ENCODE data around the gene OR52A5. TPM values are rescaled to one million over a fixed set of nuclear protein-coding genes. Genes with fewer than 3 reads are reported as not detected.

OR52A5 gene
- total and polyA plus RNA-seq, 10 donors, result not detected

DNA sequence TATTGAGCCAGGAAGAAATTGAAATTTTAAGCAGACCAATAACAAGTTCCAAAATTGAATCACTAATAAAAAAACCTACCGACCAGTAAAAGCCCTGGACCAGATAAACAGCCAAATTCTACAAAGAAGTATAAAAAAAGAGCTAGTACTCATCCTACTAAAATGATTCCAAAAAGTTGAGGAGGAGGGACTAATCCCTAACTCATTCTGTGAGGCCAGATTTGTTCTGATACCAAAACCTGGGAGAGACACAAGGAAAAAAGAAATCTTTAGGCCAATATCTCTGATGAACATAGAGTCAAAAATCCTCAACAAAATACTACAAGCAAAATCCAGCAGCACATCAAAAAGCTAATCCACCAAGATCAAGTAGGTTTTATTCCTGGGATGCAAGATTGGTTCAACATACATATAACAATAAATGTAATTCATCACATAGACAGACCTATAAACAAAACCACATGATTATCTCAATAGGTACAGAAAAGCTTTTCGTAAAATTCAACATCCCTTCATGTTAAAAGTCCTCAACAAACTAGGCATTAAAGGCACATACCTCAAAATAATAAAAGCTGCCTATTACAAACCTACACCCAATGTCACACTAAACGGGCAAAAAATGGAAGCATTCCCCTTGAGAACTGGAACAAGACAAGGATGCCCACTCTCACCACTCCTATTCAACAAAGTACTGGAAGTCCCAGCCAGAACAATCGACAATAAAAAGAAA lies 13.1 kb downstream of the OR52A5 start:
- Histone ChIP-seq H3K36me3 (no peaks in the 10 kb centered on the region), H3K27me3 (replicated peaks in 1 of 7) (peaks cover 0 to 13% (median 0%) of the 10 kb centered on the region in 7 donors), H3K4me1 (peaks cover 0 to 4% (median 0%) of the 10 kb centered on the region in 6 donors), H3K4me3 (no peak overlapping the region), H3K27ac (no peak overlapping the region), H3K9me3 (no peaks in the 10 kb centered on the region)
- DNase-seq, result no peak
- WGBS, 5 donors, result 67 to 80% (median 72%) methylated on average over 4 of the region's 4 CpGs
- intact Hi-C loops (cut with DNase I; ENCODE audit: low total_unique reads), result loop anchor here (5.0 kb wide), 1 partner anchor 682 kb away; the partner anchor contains the start of gene OR52N2
- TF ChIP-seq POLR2AphosphoS5 (IDR thresholded peaks at IDR 0.05), result no peak
- no peak for TF ChIP-seq POLR2A (IDR thresholded peaks at IDR 0.05)
- TF ChIP-seq, protein P1, sequence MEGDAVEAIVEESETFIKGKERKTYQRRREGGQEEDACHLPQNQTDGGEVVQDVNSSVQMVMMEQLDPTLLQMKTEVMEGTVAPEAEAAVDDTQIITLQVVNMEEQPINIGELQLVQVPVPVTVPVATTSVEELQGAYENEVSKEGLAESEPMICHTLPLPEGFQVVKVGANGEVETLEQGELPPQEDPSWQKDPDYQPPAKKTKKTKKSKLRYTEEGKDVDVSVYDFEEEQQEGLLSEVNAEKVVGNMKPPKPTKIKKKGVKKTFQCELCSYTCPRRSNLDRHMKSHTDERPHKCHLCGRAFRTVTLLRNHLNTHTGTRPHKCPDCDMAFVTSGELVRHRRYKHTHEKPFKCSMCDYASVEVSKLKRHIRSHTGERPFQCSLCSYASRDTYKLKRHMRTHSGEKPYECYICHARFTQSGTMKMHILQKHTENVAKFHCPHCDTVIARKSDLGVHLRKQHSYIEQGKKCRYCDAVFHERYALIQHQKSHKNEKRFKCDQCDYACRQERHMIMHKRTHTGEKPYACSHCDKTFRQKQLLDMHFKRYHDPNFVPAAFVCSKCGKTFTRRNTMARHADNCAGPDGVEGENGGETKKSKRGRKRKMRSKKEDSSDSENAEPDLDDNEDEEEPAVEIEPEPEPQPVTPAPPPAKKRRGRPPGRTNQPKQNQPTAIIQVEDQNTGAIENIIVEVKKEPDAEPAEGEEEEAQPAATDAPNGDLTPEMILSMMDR (IDR thresholded peaks at IDR 0.05 in 8 of 11, conservative IDR thresholded peaks at IDR 0.05 in 3 of 11), result no peak

DNA sequence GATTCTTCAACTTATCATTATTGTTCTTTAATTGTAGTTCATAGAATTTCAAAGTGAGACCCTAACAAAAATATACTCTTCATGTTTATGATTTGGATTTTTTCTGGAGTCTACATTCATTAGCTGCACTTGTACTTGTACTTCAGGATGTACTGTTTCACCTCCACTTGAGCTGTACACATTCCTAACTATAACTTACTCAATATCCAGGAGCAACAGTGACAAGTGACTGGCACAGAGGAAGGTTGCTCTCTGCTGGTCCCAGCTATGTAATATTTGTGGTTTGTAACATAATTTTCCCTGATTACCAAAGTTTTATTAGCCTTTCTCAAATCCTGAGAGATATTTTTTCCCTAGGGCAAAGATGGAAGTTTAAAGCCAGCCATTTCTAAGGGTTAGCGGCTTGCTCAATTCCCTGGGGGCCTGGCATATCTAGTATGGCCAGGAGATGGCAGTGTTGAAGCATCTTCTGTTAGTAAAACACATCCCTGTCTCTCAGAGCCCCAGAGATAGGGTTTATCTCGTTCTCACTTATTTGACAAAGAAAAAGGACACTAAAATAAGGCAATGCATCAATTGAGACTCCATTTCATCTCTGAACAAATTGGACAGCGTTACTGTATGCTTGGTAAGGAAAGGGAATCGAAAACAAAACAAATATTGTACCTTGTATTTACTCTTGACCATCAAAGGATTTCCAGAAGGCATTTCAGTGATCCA lies 14.2 kb downstream of the OR52A5 start:
- 4 to 10% (median 7%) methylated on average over 4 of the region's 4 CpGs for WGBS, 5 donors
- intact Hi-C loops (cut with DNase I; ENCODE audit: low total_unique reads), result loop anchor here (5.0 kb wide), 1 partner anchor 683 kb away; the partner anchor contains the start of gene OR52N2

DNA sequence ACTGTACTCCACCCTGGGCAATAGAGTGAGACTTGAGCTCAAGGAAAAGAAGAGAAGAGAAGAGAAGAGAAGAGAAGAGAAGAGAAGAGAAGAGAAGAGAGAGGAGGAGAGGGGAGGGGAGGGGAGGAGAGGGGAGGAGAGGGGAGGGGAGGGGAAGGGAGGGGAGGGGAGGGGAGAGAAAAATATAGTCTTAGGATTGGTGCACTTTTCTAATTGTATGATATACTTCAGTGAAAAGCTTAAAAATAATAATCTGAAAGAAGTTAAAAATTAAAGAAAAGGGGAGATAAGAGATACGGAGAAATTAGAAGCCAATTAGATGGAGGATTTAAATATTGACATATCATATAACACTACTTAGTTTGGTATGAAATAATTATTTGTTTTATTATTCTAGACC lies 19.3 kb downstream of the OR52A5 start:
- Histone ChIP-seq H3K36me3 (no peaks in the 10 kb centered on the region), H3K27me3 (replicated peaks in 1 of 7) (peaks cover 0 to 18% (median 0%) of the 10 kb centered on the region in 7 donors), H3K27ac (no peak overlapping the region), H3K9me3 (peaks cover 0 to 5% (median 0%) of the 10 kb centered on the region in 8 donors), H3K4me3 (no peak overlapping the region), H3K4me1 (peaks cover 0 to under 1% (median 0%) of the 10 kb centered on the region in 6 donors)
- DNase-seq, result no peak
- intact Hi-C loops (cut with DNase I; ENCODE audit: low total_unique reads), result no loop called here
- TF ChIP-seq, protein P1 (IDR thresholded peaks at IDR 0.05 in 8 of 11, conservative IDR thresholded peaks at IDR 0.05 in 3 of 11), result no peak
- TF ChIP-seq POLR2A (IDR thresholded peaks at IDR 0.05), result no peak
- no peak for TF ChIP-seq POLR2AphosphoS5 (IDR thresholded peaks at IDR 0.05)
- WGBS, 5 donors, result 89 to 98% (median 90%) methylated on average over 1 of the region's 1 CpG

More for the DNA sequence above, 14.2 kb downstream of the OR52A5 start:
- no peak for DNase-seq
- Histone ChIP-seq H3K36me3 (no peaks in the 10 kb centered on the region), H3K27me3 (replicated peaks in 1 of 7) (peaks cover 0 to 13% (median 0%) of the 10 kb centered on the region in 7 donors), H3K4me3 (no peak overlapping the region), H3K4me1 (peaks cover 0 to 4% (median 0%) of the 10 kb centered on the region in 6 donors), H3K9me3 (no peaks in the 10 kb centered on the region), H3K27ac (no peak overlapping the region)
- TF ChIP-seq, protein P1 (IDR thresholded peaks at IDR 0.05 in 8 of 11, conservative IDR thresholded peaks at IDR 0.05 in 3 of 11), result peak; percentile 16 to 85 (median 73)
- no peak for TF ChIP-seq POLR2AphosphoS5 (IDR thresholded peaks at IDR 0.05)

DNA sequence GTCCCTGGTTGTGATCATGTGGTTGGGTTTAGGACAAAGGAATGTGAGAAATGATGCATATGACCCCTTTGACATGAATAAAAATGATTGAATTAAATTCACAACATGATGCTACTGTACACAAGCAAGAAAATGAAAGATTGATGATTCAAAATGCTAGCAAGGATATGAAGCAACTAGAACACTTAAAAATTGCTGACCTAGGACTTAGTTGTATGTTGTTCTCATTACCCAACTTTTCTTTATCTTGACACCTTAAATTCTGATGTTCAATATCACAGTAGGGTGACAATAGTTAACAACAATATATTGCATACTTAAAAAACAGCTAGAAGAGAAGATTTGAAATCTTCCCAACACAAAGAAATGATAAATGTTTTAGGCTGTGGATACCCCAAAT lies 20.6 kb downstream of the OR52A5 start:
- no peaks in the 10 kb centered on the region for H3K36me3 ChIP-seq
- TF ChIP-seq POLR2A (IDR thresholded peaks at IDR 0.05) (no peak), POLR2AphosphoS5 (IDR thresholded peaks at IDR 0.05) (no peak)
- TF ChIP-seq, protein P1 (IDR thresholded peaks at IDR 0.05 in 8 of 11, conservative IDR thresholded peaks at IDR 0.05 in 3 of 11), result no peak
- H3K4me3 ChIP-seq, result no peak overlapping the region
- peaks cover 0 to 5% (median 0%) of the 10 kb centered on the region in 8 donors for H3K9me3 ChIP-seq
- peaks cover 0 to 16% (median 0%) of the 10 kb centered on the region in 7 donors for H3K27me3 ChIP-seq (replicated peaks in 1 of 7)
- intact Hi-C loops (cut with DNase I; ENCODE audit: low total_unique reads), result no loop called here
- no peak overlapping the region for H3K27ac ChIP-seq
- H3K4me1 ChIP-seq, result no peaks in the 10 kb centered on the region
- DNase-seq, result no peak

Data from spleen (tissue), 11 donors.